PC-9 (cell line): ENCODE measurements around the gene DOCK2. TPM values are rescaled to one million over a fixed set of nuclear protein-coding genes. Genes with fewer than 3 reads are reported as not detected.

Source experiments
- BruUV-seq: library from RNA; stranded (reverse); fragments of 400-500 nt; replicated peaks from 2 replicates; lab custom pipeline; 2021; lab: Mats Ljungman, UMichigan
- CTCF ChIA-PET: fragments of 300-600 bp; sonication (Branson Sonifier 250); formaldehyde crosslinking; loops from one replicate; lab custom pipeline; 2022; ENCODE audit warnings: antibody characterized with exemption; lab: Charles Lee
- POLR2A ChIA-PET: fragments of 300-600 bp; sonication (Branson Sonifier 250); formaldehyde crosslinking; loops from one replicate; lab custom pipeline; 2022; ENCODE audit warnings: antibody characterized with exemption; ENCODE audit not compliant: unreplicated experiment; lab: Charles Lee
- DNase-seq, 2 experiments: peaks; one replicate each; pipeline versions ENCODE4 v3.0.0 to v3.0.0-alpha.2; 2015 to 2022; ENCODE audit warnings: mixed read lengths in 1 of 2
- H2AFZ ChIP-seq: fragments of 200-600 bp; sonication (generic); 2 replicates; pipeline ENCODE4 v1.8.1; 2017; ENCODE audit warnings: antibody characterized with exemption
- H3F3A ChIP-seq: fragments of 200-600 bp; sonication (generic); 2 replicates; pipeline ENCODE4 v1.8.1; 2017; ENCODE audit warnings: antibody characterized with exemption, mild to moderate bottlenecking, low read depth; ENCODE audit not compliant: insufficient read depth
- H3K27ac ChIP-seq: fragments of 200-600 bp; sonication (generic); 2 replicates; pipeline ENCODE4 v1.6.1; 2016; ENCODE audit warnings: mixed run types
- H3K27me3 ChIP-seq: fragments of 200-600 bp; sonication (generic); 2 replicates; pipeline ENCODE4 v1.6.1; 2016; ENCODE audit warnings: low read depth, mixed run types; ENCODE audit not compliant: insufficient read depth
- H3K36me3 ChIP-seq: fragments of 200-600 bp; sonication (generic); 2 replicates; pipeline ENCODE4 v1.6.1; 2016; ENCODE audit warnings: low read depth, mixed run types
- H3K4me1 ChIP-seq: fragments of 200-600 bp; sonication (generic); replicated peaks from 2 replicates; pipeline ENCODE4 v1.6.1; 2016; ENCODE audit warnings: mixed run types; ENCODE audit not compliant: insufficient read depth
- H3K4me2 ChIP-seq: fragments of 200-600 bp; sonication (generic); 2 replicates; pipeline ENCODE4 v1.6.1; 2017; ENCODE audit warnings: mixed run types
- H3K4me3 ChIP-seq: fragments of 200-600 bp; sonication (generic); 2 replicates; pipeline ENCODE4 v1.6.1; 2016; ENCODE audit warnings: mixed run types
- H3K79me2 ChIP-seq: fragments of 200-600 bp; sonication (generic); 2 replicates; pipeline ENCODE4 v1.6.1; 2017; ENCODE audit warnings: low read depth, mixed run types
- H3K9me2 ChIP-seq: fragments of 200-600 bp; sonication (generic); 2 replicates; pipeline ENCODE4 v1.8.1; 2017; ENCODE audit warnings: mild to moderate bottlenecking; ENCODE audit not compliant: insufficient read depth
- H3K9me3 ChIP-seq: fragments of 200-600 bp; sonication (generic); 2 replicates; pipeline ENCODE4 v1.8.1; 2016; ENCODE audit warnings: low read depth; ENCODE audit not compliant: insufficient read depth
- H4K20me1 ChIP-seq: fragments of 200-600 bp; sonication (generic); 2 replicates; pipeline ENCODE4 v1.8.1; 2017; ENCODE audit not compliant: insufficient read depth
- CTCF ChIP-seq: fragments of 200-600 bp; sonication (generic); conservative IDR thresholded peaks from 2 replicates; pipeline ENCODE4 v1.6.1; 2017; ENCODE audit warnings: mixed run types, antibody characterized with exemption, mild to moderate bottlenecking, moderate library complexity
- EZH2 ChIP-seq: fragments of 200-600 bp; sonication (generic); IDR thresholded peaks from 2 replicates; pipeline ENCODE4 v1.8.0; 2017; ENCODE audit warnings: antibody characterized with exemption, low read depth
- intact Hi-C: fragments of 100-400 bp; cut with micrococcal nuclease; formaldehyde crosslinking; loops from one replicate; pipeline ENCODE4 v1.10.0; 2022; ENCODE audit not compliant: unreplicated experiment
- total RNA-seq: library from RNA; stranded (reverse); gene quantifications from 2 replicates; pipeline ENCODE4 v1.2.3, GENCODE V29; 2021

Gene DOCK2
- total RNA-seq, 1 experiment from 2014 or later, result 0.41 TPM

- Histone ChIP-seq H3K4me2 (no peak overlapping the region), H4K20me1 (no peaks in the 10 kb centered on the region), H3K4me3 (no peak overlapping the region), H3K9me2 (no peaks in the 10 kb centered on the region), H3K79me2 (no peaks in the 10 kb centered on the region), H3K36me3 (no peaks in the 10 kb centered on the region), H3K4me1 (peaks cover 7% of the 10 kb centered on the region), H3K27ac (no peak overlapping the region), H2AFZ (no peak overlapping the region), H3K27me3 (no peaks in the 10 kb centered on the region), H3F3A (no peaks in the 10 kb centered on the region), H3K9me3 (no peaks in the 10 kb centered on the region)
- ChIA-PET CTCF (no interaction called here), POLR2A (interaction anchor here (0.6 kb wide), 1 partner anchor 257 kb away, joined by 4 read pairs; no protein-coding TSS in a partner anchor)
- no peak for DNase-seq
- no TSS peak for BruUV-seq
- TF ChIP-seq EZH2 (no peak), CTCF (no peak)
- intact Hi-C loops, result no loop called here
These were observed 317.7 kb downstream of the DOCK2 start for GRCh38 chr5:169954786-169955185.

- TF ChIP-seq CTCF (no peak), EZH2 (no peak)
- H3K4me3 ChIP-seq, result no peak overlapping the region
- no peak overlapping the region for H2AFZ ChIP-seq
- H3K36me3 ChIP-seq, result no peaks in the 10 kb centered on the region
- no peaks in the 10 kb centered on the region for H3K79me2 ChIP-seq
- no peak for DNase-seq
- CTCF ChIA-PET, result no interaction called here
- H3K27me3 ChIP-seq, result no peaks in the 10 kb centered on the region
- BruUV-seq, result no TSS peak
- no peaks in the 10 kb centered on the region for H3K9me2 ChIP-seq
- POLR2A ChIA-PET, result no interaction called here
- H3K4me2 ChIP-seq, result no peak overlapping the region
- H4K20me1 ChIP-seq, result no peaks in the 10 kb centered on the region
- H3K27ac ChIP-seq, result no peak overlapping the region
- peaks cover 10% of the 10 kb centered on the region for H3K4me1 ChIP-seq
- no peaks in the 10 kb centered on the region for H3F3A ChIP-seq
- intact Hi-C loops, result no loop called here
- H3K9me3 ChIP-seq, result no peaks in the 10 kb centered on the region
These were observed 319.1 kb downstream of the DOCK2 start for GRCh38 chr5:169956126-169956525.

- no peaks in the 10 kb centered on the region for H4K20me1 ChIP-seq
- BruUV-seq, result no TSS peak
- H3K4me2 ChIP-seq, result no peak overlapping the region
- DNase-seq, result no peak
- H2AFZ ChIP-seq, result no peak overlapping the region
- H3K4me3 ChIP-seq, result no peak overlapping the region
- no peak for TF ChIP-seq CTCF
- TF ChIP-seq EZH2, result no peak
- peaks cover 10% of the 10 kb centered on the region for H3K4me1 ChIP-seq
- H3K79me2 ChIP-seq, result no peaks in the 10 kb centered on the region
- H3K9me3 ChIP-seq, result no peaks in the 10 kb centered on the region
- no peaks in the 10 kb centered on the region for H3K36me3 ChIP-seq
- H3K27me3 ChIP-seq, result no peaks in the 10 kb centered on the region
- ChIA-PET CTCF (no interaction called here), POLR2A (no interaction called here)
- intact Hi-C loops, result no loop called here
- no peak overlapping the region for H3K27ac ChIP-seq
- no peaks in the 10 kb centered on the region for H3K9me2 ChIP-seq
- H3F3A ChIP-seq, result no peaks in the 10 kb centered on the region
These were observed 319.7 kb downstream of the DOCK2 start for GRCh38 chr5:169956756-169957155.
